Neural cell (in vitro differentiated cells): ENCODE results near the gene FAM72B.
"Not testable (repeated sequence)": the region's sequence is repeated elsewhere in the genome, so short reads cannot be mapped to it uniquely, and the experiment has no call there.

Experiments used
- CTCF ChIP-seq: fragments of 450-650 bp; IDR thresholded peaks from 2 replicates; pipeline ENCODE4 v1.5.1; 2014; ENCODE audit warnings: antibody characterized with exemption, mild to moderate bottlenecking, moderate library complexity; ENCODE audit not compliant: poor library complexity, severe bottlenecking
- EP300 ChIP-seq: fragments of 450-650 bp; conservative IDR thresholded peaks from 2 replicates; pipeline ENCODE4 v1.6.1; 2014; ENCODE audit warnings: antibody characterized with exemption, mild to moderate bottlenecking, moderate library complexity; ENCODE audit not compliant: poor library complexity, severe bottlenecking
- EZH2 ChIP-seq: fragments of 200-600, 300-800 bp; shearing (Covaris generic), sonication (generic); IDR thresholded peaks from 2 replicates; pipeline ENCODE4 v1.6.1; 2014; ENCODE audit warnings: antibody characterized with exemption, low read length, borderline replicate concordance, mild to moderate bottlenecking; ENCODE audit not compliant: insufficient read depth, poor library complexity, severe bottlenecking
- POLR2AphosphoS5 ChIP-seq: IDR thresholded peaks from 2 replicates; pipeline ENCODE4 v1.6.1; 2012
- RAD21 ChIP-seq: fragments of 450-650 bp; conservative IDR thresholded peaks from 2 replicates; pipeline ENCODE4 v1.6.1; 2014; ENCODE audit warnings: antibody characterized with exemption, mild to moderate bottlenecking, moderate library complexity

- not testable (repeated sequence) for TF ChIP-seq CTCF, POLR2AphosphoS5, EZH2, EP300, RAD21
These were observed 17.1 kb upstream of the FAM72B start for GRCh38 chr1:121200985-121201981.
